ENCODE data around the gene LYST.

DNA sequence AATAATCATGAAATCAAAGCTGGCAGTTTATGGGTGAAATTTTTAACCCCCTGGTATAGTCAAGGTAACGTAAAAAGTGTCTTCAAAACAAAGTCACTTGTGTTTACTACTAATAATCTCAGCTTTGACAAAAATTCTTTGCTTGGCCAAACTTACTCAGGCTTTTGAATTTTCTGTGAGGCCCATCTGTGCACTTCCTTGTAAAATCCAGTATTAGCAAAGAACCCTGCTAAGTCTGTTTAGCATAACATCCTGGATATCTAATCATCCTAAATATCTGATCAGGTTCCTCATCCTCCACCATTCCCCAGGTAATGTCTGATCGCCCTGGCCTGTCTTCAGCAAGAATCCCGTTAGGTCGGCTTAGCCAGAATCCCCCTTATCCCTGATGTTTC is 3.0 kb downstream of the LYST start:
- TF ChIP-seq POLR2AphosphoS5 (IDR thresholded peaks at IDR 0.05; ENCODE audit: borderline replicate concordance, low read depth, low read length) (no peak), EZH2 (IDR thresholded peaks at IDR 0.05) (no peak), FOXP2 (optimal IDR thresholded peaks at IDR 0.05; ENCODE audit: control extremely low read depth, extremely low read length, insufficient read depth) (no peak)

Data from SK-N-MC (cell line).